Right lobe of liver (tissue), 4 donors: ENCODE data around the gene EXD2.

Experiments
- CTCF ChIP-seq, 4 donors: fragments of 200-600 bp in 3 of 4; fragments of 450-650 bp in 1 of 4; IDR thresholded peaks; one replicate each; pipeline versions ENCODE4 v1.5.1 to v1.8.0; 2016 to 2022; ENCODE audit warnings: antibody characterized with exemption in 4 of 4, mild to moderate bottlenecking in 2 of 4
- POLR2A ChIP-seq: fragments of 450-650 bp; IDR thresholded peaks from one replicate; pipeline ENCODE4 v1.6.1; 2017; ENCODE audit warnings: antibody characterized with exemption, mild to moderate bottlenecking
- donor health status: DM: no; HTN: no; CAD: no.
- donor health status: DM: no; HTN: no; CAD: no.
- donor health status: DM: no; HTN: yes; CAD: no.

GRCh38 chr14:69280746-69281291 is 89.5 kb downstream of the EXD2 start:
- no peak for TF ChIP-seq POLR2A
- no peak for TF ChIP-seq CTCF (IDR thresholded peaks at IDR 0.05)
